ENCODE measurements around the gene RD3L. TPM values are rescaled to one million over a fixed set of nuclear protein-coding genes. Genes with fewer than 3 reads are reported as not detected.
"Not testable (repeated sequence)": the region's sequence is repeated elsewhere in the genome, so short reads cannot be mapped to it uniquely, and the experiment has no call there.

Gene RD3L
- total and polyA plus RNA-seq, 4 experiments from 2014 or later: not detected

- Mint-ChIP-seq H3K27ac (no peak overlapping the region), H3K9me3 (no peaks in the 10 kb centered on the region), H3K4me3 (no peak overlapping the region), H3K4me1 (no peaks in the 10 kb centered on the region), H3K27me3 (peaks cover 0 to 2% of the 10 kb centered on the region in 2 donors), H3K36me3 (no peaks in the 10 kb centered on the region)
- H3K4me1 ChIP-seq (ENCODE audit: insufficient read depth, low read length): no peaks in the 10 kb centered on the region
- ChIA-PET CTCF (ENCODE audit: partially characterized antibody) (no interaction called here), POLR2A (ENCODE audit: partially characterized antibody) (no interaction called here)
- H3K36me3 ChIP-seq (ENCODE audit: insufficient read depth, low read length): no peaks in the 10 kb centered on the region
- H3K27ac ChIP-seq (ENCODE audit: low read depth, low read length): no peak overlapping the region
- no peaks in the 10 kb centered on the region for H3K9me3 ChIP-seq (ENCODE audit: control insufficient read depth in 1 of 2, low read length in 2 of 2)
- DNase-seq: no peak
- intact Hi-C loops (cut with micrococcal nuclease): no loop called here
- no peaks in the 10 kb centered on the region for H3K27me3 ChIP-seq (ENCODE audit: insufficient read depth, low read length)
- H3K4me3 ChIP-seq (ENCODE audit: low read length in 2 of 2): no peak overlapping the region
These were observed 14.8 kb downstream of the RD3L start for GRCh38 chr14:103927566-103927965.

GRCh38 chr14:103925316-103925715 lies 17.0 kb downstream of the RD3L start:
- POLR2A ChIA-PET (ENCODE audit: partially characterized antibody): no interaction called here

GRCh38 chr14:103923863-103924262 lies 18.5 kb downstream of the RD3L start:
- Mint-ChIP-seq H3K27ac (no peak overlapping the region), H3K36me3 (no peaks in the 10 kb centered on the region), H3K9me3 (no peaks in the 10 kb centered on the region), H3K4me1 (peaks cover 5 to 16% (median 7%) of the 10 kb centered on the region in 4 donors), H3K27me3 (peaks cover 0 to 2% of the 10 kb centered on the region in 2 donors), H3K4me3 (no peak overlapping the region)
- DNase-seq: no peak
- ChIA-PET POLR2A (ENCODE audit: partially characterized antibody) (no interaction called here), CTCF (ENCODE audit: partially characterized antibody) (interaction anchor here (1.1 to 1.9 kb wide), 2 partner anchors 14 to 23 kb away, joined by 3 to 7 read pairs; no protein-coding TSS in a partner anchor)
- Histone ChIP-seq H3K4me3 (ENCODE audit: low read length in 2 of 2) (no peak overlapping the region), H3K9me3 (ENCODE audit: control insufficient read depth in 1 of 2, low read length in 2 of 2) (no peaks in the 10 kb centered on the region), H3K27me3 (ENCODE audit: insufficient read depth, low read length) (no peaks in the 10 kb centered on the region), H3K36me3 (ENCODE audit: insufficient read depth, low read length) (no peaks in the 10 kb centered on the region), H3K4me1 (ENCODE audit: insufficient read depth, low read length) (peaks cover 12% of the 10 kb centered on the region), H3K27ac (ENCODE audit: low read depth, low read length) (no peak overlapping the region)
- intact Hi-C loops (cut with micrococcal nuclease): loop anchor here (5.0 kb wide), 1 partner anchor 362 kb away; the partner anchor contains the start of genes BAG5 and COA8

More at GRCh38 chr14:103925316-103925715, 17.0 kb downstream of the RD3L start:
- no peaks in the 10 kb centered on the region for H3K9me3 Mint-ChIP-seq
- H3K9me3 ChIP-seq (ENCODE audit: control insufficient read depth in 1 of 2, low read length in 2 of 2): no peaks in the 10 kb centered on the region
- no peaks in the 10 kb centered on the region for H3K36me3 ChIP-seq (ENCODE audit: insufficient read depth, low read length)
- no peak overlapping the region for H3K4me3 Mint-ChIP-seq
- H3K27me3 ChIP-seq (ENCODE audit: insufficient read depth, low read length): no peaks in the 10 kb centered on the region
- H3K27ac Mint-ChIP-seq: peak overlapping the region in 1 of 7 donors; percentile 37
- H3K27ac ChIP-seq (ENCODE audit: low read depth, low read length): no peak overlapping the region
- no peak overlapping the region for H3K4me3 ChIP-seq (ENCODE audit: low read length in 2 of 2)
- no peaks in the 10 kb centered on the region for H3K36me3 Mint-ChIP-seq
- peaks cover 3 to 7% (median 6%) of the 10 kb centered on the region in 4 donors for H3K4me1 Mint-ChIP-seq
- intact Hi-C loops (cut with micrococcal nuclease): no loop called here
- no peak for DNase-seq
- peaks cover 7% of the 10 kb centered on the region for H3K4me1 ChIP-seq (ENCODE audit: insufficient read depth, low read length)
- peaks cover 0 to 2% of the 10 kb centered on the region in 2 donors for H3K27me3 Mint-ChIP-seq
- CTCF ChIA-PET (ENCODE audit: partially characterized antibody): interaction anchor here (1.3 kb wide), 1 partner anchor 15 kb away, joined by 3 read pairs; no protein-coding TSS in a partner anchor

- not testable (repeated sequence) for H3K36me3 Mint-ChIP-seq; H3K27me3 ChIP-seq (ENCODE audit: insufficient read depth, low read length); H3K4me3 ChIP-seq (ENCODE audit: low read length in 2 of 2); H3K9me3 ChIP-seq (ENCODE audit: control insufficient read depth in 1 of 2, low read length in 2 of 2); H3K27me3 Mint-ChIP-seq; DNase-seq; H3K9me3 Mint-ChIP-seq; H3K36me3 ChIP-seq (ENCODE audit: insufficient read depth, low read length); H3K27ac ChIP-seq (ENCODE audit: low read depth, low read length)
- H3K27ac Mint-ChIP-seq: peak overlapping the region in 2 of 7 donors; percentile 57 to 83
- intact Hi-C loops (cut with micrococcal nuclease): loop anchor here (1.0 to 5.0 kb wide), 4 partner anchors 50 to 360 kb away; partner anchors contain the start of genes BAG5, COA8, KLC1 and PPP1R13B
- H3K4me3 Mint-ChIP-seq: peak overlapping the region in 7 of 8 donors; percentile 61 to 92 (median 89)
- CTCF ChIA-PET (ENCODE audit: partially characterized antibody): interaction anchor here (0.7 to 3.8 kb wide), 4 partner anchors 9 to 115 kb away, joined by 3 to 17 read pairs (median 6); no protein-coding TSS in a partner anchor
- H3K4me1 Mint-ChIP-seq: peaks cover 7 to 29% (median 8%) of the 10 kb centered on the region in 4 donors
- peaks cover 21% of the 10 kb centered on the region for H3K4me1 ChIP-seq (ENCODE audit: insufficient read depth, low read length)
- POLR2A ChIA-PET (ENCODE audit: partially characterized antibody): interaction anchor here (1.0 kb wide), 1 partner anchor 361 kb away, joined by 3 read pairs; no protein-coding TSS in a partner anchor
These were observed 20.5 kb downstream of the RD3L start for GRCh38 chr14:103921855-103922200.

GRCh38 chr14:103920981-103921854 lies 21.1 kb downstream of the RD3L start:
- Mint-ChIP-seq H3K4me1 (peaks cover 7 to 32% (median 9%) of the 10 kb centered on the region in 4 donors), H3K9me3 (no peaks in the 10 kb centered on the region), H3K4me3 (peak overlapping the region; percentile 87 to 95 (median 90)), H3K36me3 (peaks cover 0 to 12% of the 10 kb centered on the region in 2 donors), H3K27me3 (peaks cover 0 to 2% of the 10 kb centered on the region in 2 donors), H3K27ac (peak overlapping the region; percentile 76 to 94 (median 84))
- DNase-seq: peak; percentile 92 to 96 (median 94)
- CTCF ChIA-PET (ENCODE audit: partially characterized antibody): interaction anchor here (0.6 to 3.8 kb wide), 9 partner anchors 9 to 786 kb away, joined by 3 to 17 read pairs (median 5); no protein-coding TSS in a partner anchor
- POLR2A ChIA-PET (ENCODE audit: partially characterized antibody): interaction anchor here (0.8 to 1.0 kb wide), 2 partner anchors 360 to 536 kb away, joined by 3 read pairs; partner anchors contain the start of gene MARK3
- H3K4me1 ChIP-seq (ENCODE audit: insufficient read depth, low read length): peaks cover 21% of the 10 kb centered on the region
- H3K36me3 ChIP-seq (ENCODE audit: insufficient read depth, low read length): no peaks in the 10 kb centered on the region
- H3K9me3 ChIP-seq (ENCODE audit: control insufficient read depth in 1 of 2, low read length in 2 of 2): no peaks in the 10 kb centered on the region
- H3K27ac ChIP-seq (ENCODE audit: low read depth, low read length): peak overlapping the region; percentile 83
- no peaks in the 10 kb centered on the region for H3K27me3 ChIP-seq (ENCODE audit: insufficient read depth, low read length)
- intact Hi-C loops (cut with micrococcal nuclease): loop anchor here (1.0 to 5.0 kb wide), 4 partner anchors 49 to 359 kb away; partner anchors contain the start of genes BAG5, COA8, KLC1 and PPP1R13B
- H3K4me3 ChIP-seq (ENCODE audit: low read length in 2 of 2): peak overlapping the region; percentile 87 to 96

GRCh38 chr14:103916636-103917262 lies 25.6 kb downstream of the RD3L start:
- intact Hi-C loops (cut with micrococcal nuclease): no loop called here
- Mint-ChIP-seq H3K27me3 (no peaks in the 10 kb centered on the region), H3K27ac (peak overlapping the region in 1 of 7 donors; percentile 74), H3K9me3 (no peaks in the 10 kb centered on the region), H3K4me1 (peaks cover 11 to 36% (median 13%) of the 10 kb centered on the region in 4 donors), H3K4me3 (no peak overlapping the region), H3K36me3 (peaks cover 25 to 46% of the 10 kb centered on the region in 2 donors)
- ChIA-PET CTCF (ENCODE audit: partially characterized antibody) (interaction anchor here (0.6 to 15.4 kb wide), 3 partner anchors 16 to 838 kb away, joined by 3 to 265 read pairs (median 8); no protein-coding TSS in a partner anchor), POLR2A (ENCODE audit: partially characterized antibody) (no interaction called here)
- no peaks in the 10 kb centered on the region for H3K9me3 ChIP-seq (ENCODE audit: control insufficient read depth in 1 of 2, low read length in 2 of 2)
- DNase-seq: no peak
- H3K27me3 ChIP-seq (ENCODE audit: insufficient read depth, low read length): no peaks in the 10 kb centered on the region
- H3K4me1 ChIP-seq (ENCODE audit: insufficient read depth, low read length): peaks cover 21% of the 10 kb centered on the region
- H3K4me3 ChIP-seq (ENCODE audit: low read length in 2 of 2): no peak overlapping the region
- H3K36me3 ChIP-seq (ENCODE audit: insufficient read depth, low read length): peaks cover 23% of the 10 kb centered on the region
- H3K27ac ChIP-seq (ENCODE audit: low read depth, low read length): no peak overlapping the region

All from CD4-positive, alpha-beta memory T cell (primary cell).